GM15510 (cell line): ENCODE measurements around the gene KMT2A.
A peak's percentile ranks its signal among the peaks of the same experiment; 100 is the strongest.

ENCODE experiments used
- POLR2A ChIP-seq: IDR thresholded peaks from 3 replicates; pipeline ENCODE4 v1.6.1; 2011; ENCODE audit warnings: borderline replicate concordance; ENCODE audit not compliant: insufficient read length; ENCODE audit errors: extremely low read depth

KMT2A gene

GRCh38 chr11:118435893-118436624, at the start of gene KMT2A:
Gene KMT2A, plus strand, starts transcription at chr11:118436492. Its CDS starts 21 bp downstream, at chr11:118436513.
- peak; percentile 64 for TF ChIP-seq POLR2A

DNA sequence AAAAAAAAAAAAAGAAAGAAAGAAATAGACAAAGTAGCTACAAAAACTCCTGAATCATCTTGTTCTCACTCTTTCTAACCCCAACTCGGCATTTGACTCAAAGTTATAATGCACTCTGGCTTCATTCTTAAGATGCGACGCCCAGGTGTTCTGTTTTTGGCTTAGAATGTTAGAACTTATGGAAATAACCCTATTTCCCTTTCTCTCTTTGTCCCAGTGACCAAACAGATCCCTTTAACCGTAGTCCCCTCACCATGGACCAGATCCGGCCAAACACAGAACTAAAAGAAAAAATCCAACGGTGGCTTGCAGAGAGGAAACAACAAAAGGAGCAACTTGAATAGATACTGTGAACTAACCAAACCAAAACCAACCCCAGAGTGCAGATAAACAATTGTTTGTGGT, 40.2 kb upstream of the KMT2A start:
- TF ChIP-seq POLR2A = no peak

DNA sequence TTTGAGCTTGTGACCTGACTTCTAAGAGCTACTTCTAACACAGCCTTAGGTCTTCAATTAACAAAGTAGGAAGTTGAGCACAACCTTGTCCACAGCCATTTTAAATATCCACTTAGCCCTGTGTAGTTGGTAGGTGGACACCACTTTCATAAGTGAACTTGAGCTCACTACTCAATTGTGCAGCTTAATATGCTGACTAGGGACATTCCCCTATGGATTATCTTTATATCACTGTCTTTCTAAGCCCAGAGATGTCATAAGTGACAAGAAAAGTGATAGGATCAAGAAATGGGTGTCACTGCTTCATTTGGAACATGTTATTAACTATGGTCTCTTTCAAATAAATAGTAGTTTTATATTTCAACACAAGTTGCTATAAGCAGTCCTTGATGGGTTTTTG, 38.8 kb upstream of the KMT2A start:
- TF ChIP-seq POLR2A = no peak

GRCh38 chr11:118398791-118399559, 37.3 kb upstream of the KMT2A start:
- TF ChIP-seq POLR2A = no peak

GRCh38 chr11:118401151-118401879, 35.0 kb upstream of the KMT2A start, which contains the start of gene ATP5MG:
Gene ATP5MG, plus strand, starts transcription at chr11:118401606. Its CDS starts 60 bp downstream, at chr11:118401666.
- TF ChIP-seq POLR2A = peak; percentile 79

DNA sequence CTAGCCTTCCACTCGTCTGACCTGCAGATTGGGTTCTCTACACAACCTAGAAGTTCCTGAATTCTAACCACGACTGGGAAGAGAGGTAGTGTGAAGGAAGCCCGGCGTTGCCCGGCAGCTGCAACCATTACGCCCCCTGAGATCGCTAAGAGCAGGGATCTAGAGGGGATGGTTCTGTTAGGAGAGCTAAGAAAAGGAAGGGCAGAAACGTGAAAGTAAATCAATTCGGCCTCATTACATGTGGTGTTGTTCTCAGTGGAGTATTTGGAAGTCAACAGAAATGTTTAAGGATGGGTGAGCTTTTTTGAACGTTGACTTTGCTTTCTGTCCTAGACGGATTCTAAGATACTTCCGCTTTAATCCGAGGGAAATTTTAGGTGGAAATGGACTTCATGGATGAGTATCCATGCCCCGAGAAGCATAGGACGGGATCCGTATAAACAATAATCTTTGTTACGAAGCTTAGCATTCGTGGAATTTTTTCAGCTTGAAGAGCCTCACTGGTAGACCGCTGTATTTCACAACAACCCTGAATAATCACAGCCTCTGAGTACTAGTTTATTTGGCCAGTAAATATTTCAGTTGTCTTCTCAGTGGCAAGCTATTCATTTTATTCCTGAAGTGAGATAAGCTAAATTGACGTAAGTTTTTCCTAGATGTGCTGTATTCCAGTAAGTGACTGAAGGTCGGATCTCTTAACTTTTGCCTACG, 34.3 kb upstream of the KMT2A start:
- no peak for TF ChIP-seq POLR2A

GRCh38 chr11:118406599-118407166, 29.6 kb upstream of the KMT2A start:
- TF ChIP-seq POLR2A = no peak

- TF ChIP-seq POLR2A = no peak
Observed at GRCh38 chr11:118410055-118410745, 26.1 kb upstream of the KMT2A start.

- no peak for TF ChIP-seq POLR2A
Observed at GRCh38 chr11:118411530-118411929, 24.8 kb upstream of the KMT2A start.

DNA sequence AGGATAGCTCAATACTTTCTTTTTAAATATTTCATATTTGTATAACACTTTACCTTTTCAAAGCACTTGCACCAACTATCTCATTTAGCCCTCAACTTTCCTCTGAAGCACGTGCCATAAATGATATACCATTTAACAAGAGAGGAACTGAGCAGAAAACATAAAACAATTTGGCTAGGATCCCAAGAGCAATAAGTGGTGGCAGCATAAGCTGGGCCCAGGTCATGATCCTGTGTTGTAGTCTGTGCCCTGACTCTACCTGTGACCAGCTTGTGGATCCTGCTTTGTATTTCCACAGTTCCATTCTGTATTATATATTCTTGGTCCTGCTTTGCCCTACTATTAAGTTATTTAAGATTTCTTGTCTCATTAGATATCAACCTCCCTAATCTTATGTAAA, 23.4 kb upstream of the KMT2A start:
- TF ChIP-seq POLR2A = no peak

- no peak for TF ChIP-seq POLR2A
Observed at GRCh38 chr11:118415062-118415738, 21.1 kb upstream of the KMT2A start.

- TF ChIP-seq POLR2A = no peak
Observed at GRCh38 chr11:118415739-118416068, 20.6 kb upstream of the KMT2A start.

GRCh38 chr11:118417801-118418200, 18.5 kb upstream of the KMT2A start:
- no peak for TF ChIP-seq POLR2A
